HG02763 (cell line): ENCODE data around the gene NNAT.

Experiments
- ATAC-seq: cut with Tn5 transposase; IDR thresholded peaks from one replicate; pipeline ENCODE4 v1.9.1; 2021; ENCODE audit warnings: mild to moderate bottlenecking, moderate library complexity; ENCODE audit not compliant: unreplicated experiment

Gene NNAT

GRCh38 chr20:37564388-37565133 is 43.5 kb downstream of the NNAT start:
- no peak for ATAC-seq

GRCh38 chr20:37565134-37565811 is 44.2 kb downstream of the NNAT start:
- ATAC-seq, result no peak

- no peak for ATAC-seq
These were observed 45.7 kb downstream of the NNAT start for GRCh38 chr20:37566590-37567330.

GRCh38 chr20:37567331-37567665 is 46.2 kb downstream of the NNAT start:
- ATAC-seq, result no peak

GRCh38 chr20:37567671-37568588 is 46.9 kb downstream of the NNAT start:
- no peak for ATAC-seq

GRCh38 chr20:37570419-37570818 is 49.4 kb downstream of the NNAT start:
- no peak for ATAC-seq

GRCh38 chr20:37571033-37571432 is 50.0 kb downstream of the NNAT start:
- ATAC-seq, result no peak
